ENCODE results near the gene INVS. TPM values are rescaled to one million over a fixed set of nuclear protein-coding genes. Genes with fewer than 3 reads are reported as not detected.

INVS gene
- total RNA-seq, 1 donor from 2014 or later = 22.3 TPM

DNA sequence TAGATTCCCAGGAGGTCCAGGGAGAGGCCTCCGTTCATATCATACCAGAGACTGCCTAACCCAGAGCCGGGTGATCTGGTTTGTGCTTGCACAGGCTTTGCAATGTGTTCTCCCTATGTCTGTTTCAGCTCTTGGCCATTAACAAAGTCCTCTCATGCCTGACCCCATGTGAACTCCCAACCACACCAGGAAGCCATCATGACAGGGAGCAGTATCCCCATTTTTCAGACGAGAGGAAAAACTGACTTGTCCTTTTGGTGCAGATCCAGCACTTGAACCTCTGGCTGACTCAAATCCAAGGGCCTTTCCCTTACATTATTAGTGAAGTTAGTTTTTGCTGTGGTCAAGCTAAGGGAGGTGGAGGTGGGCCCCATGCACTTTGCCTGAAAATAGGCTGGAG lies 195.3 kb downstream of the INVS start:
- ATAC-seq (no peak), DNase-seq (no peak)
- H3K36me3 ChIP-seq = peaks cover 90% of the 10 kb centered on the region
- no peaks in the 10 kb centered on the region for H3K4me1 ChIP-seq
- TF ChIP-seq, protein P1, sequence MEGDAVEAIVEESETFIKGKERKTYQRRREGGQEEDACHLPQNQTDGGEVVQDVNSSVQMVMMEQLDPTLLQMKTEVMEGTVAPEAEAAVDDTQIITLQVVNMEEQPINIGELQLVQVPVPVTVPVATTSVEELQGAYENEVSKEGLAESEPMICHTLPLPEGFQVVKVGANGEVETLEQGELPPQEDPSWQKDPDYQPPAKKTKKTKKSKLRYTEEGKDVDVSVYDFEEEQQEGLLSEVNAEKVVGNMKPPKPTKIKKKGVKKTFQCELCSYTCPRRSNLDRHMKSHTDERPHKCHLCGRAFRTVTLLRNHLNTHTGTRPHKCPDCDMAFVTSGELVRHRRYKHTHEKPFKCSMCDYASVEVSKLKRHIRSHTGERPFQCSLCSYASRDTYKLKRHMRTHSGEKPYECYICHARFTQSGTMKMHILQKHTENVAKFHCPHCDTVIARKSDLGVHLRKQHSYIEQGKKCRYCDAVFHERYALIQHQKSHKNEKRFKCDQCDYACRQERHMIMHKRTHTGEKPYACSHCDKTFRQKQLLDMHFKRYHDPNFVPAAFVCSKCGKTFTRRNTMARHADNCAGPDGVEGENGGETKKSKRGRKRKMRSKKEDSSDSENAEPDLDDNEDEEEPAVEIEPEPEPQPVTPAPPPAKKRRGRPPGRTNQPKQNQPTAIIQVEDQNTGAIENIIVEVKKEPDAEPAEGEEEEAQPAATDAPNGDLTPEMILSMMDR (IDR thresholded peaks at IDR 0.05) = no peak
- no peak overlapping the region for H3K27ac ChIP-seq
- no peaks in the 10 kb centered on the region for H3K9me3 ChIP-seq
- H3K4me3 ChIP-seq = no peak overlapping the region
- intact Hi-C loops (cut with DNase I) = no loop called here
- H3K27me3 ChIP-seq (ENCODE audit: low read depth) = no peaks in the 10 kb centered on the region

DNA sequence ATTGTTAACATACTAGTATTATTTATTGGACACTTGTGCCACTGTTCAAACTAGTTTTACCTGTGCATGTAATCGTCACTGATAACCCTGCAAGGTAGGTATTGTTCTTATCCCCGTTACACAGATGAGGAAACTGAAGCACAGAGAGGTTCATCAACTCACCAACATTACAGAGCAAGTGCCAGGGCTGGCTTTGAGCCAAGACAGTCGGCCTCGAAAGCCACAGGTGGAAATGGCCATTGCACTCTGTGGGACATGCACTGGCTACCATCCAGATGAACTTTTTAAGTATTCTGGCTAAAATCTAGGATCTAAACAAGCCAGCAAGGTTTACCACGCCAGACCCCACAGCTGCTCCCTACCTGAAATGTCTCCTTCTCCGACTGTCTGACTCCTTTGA lies 195.8 kb downstream of the INVS start:
- H3K4me1 ChIP-seq = no peaks in the 10 kb centered on the region
- ATAC-seq (no peak), DNase-seq (no peak)
- no peak overlapping the region for H3K27ac ChIP-seq
- H3K4me3 ChIP-seq = no peak overlapping the region
- intact Hi-C loops (cut with DNase I) = no loop called here
- H3K9me3 ChIP-seq = no peaks in the 10 kb centered on the region
- H3K27me3 ChIP-seq (ENCODE audit: low read depth) = no peaks in the 10 kb centered on the region
- TF ChIP-seq, protein P1 (IDR thresholded peaks at IDR 0.05) = no peak
- peaks cover 90% of the 10 kb centered on the region for H3K36me3 ChIP-seq

DNA sequence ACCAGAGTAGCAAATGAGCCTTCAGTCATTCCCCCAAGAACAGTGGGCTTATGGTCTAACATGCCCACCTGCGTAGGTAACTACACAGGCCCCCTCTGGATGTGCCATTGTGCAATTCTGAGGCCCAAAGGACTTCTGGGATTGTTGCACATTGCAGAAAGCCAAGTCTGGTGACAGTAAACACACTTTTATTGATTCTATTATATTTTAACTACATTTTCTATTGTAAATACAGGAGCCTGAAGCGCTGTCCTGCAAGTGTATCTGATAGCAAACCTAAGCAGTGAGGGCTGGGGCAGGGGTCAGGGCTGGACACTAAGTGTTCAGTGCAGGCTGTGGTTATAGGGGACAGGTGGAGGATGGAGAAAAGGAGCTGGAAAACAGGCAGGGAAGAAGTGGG lies 196.2 kb downstream of the INVS start:
- DNase-seq (no peak), ATAC-seq (no peak)
- H3K4me3 ChIP-seq = no peak overlapping the region
- H3K4me1 ChIP-seq = no peaks in the 10 kb centered on the region
- H3K36me3 ChIP-seq = peaks cover 94% of the 10 kb centered on the region
- H3K27me3 ChIP-seq (ENCODE audit: low read depth) = no peaks in the 10 kb centered on the region
- no peak overlapping the region for H3K27ac ChIP-seq
- TF ChIP-seq, protein P1 (IDR thresholded peaks at IDR 0.05) = no peak
- intact Hi-C loops (cut with DNase I) = no loop called here
- no peaks in the 10 kb centered on the region for H3K9me3 ChIP-seq

DNA sequence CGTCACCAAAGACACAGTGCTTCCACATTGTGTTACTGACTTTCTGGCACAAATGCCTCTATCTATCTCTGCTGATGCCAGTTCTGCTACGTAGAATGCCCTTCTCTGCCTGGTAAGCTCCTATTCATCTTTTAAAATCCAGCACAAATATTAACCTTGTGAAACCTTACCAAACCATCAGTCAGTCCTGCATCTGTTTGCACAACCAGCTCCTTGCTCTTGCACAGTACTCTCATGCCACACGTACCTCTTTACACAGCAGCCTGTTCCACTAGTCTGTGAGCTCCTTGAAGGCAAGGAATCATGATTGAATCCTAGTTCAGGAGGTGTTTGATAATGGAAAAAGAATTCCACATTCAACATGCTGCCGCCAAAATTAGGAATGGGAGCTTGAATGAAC lies 197.4 kb downstream of the INVS start:
- no peaks in the 10 kb centered on the region for H3K9me3 ChIP-seq
- no peaks in the 10 kb centered on the region for H3K27me3 ChIP-seq (ENCODE audit: low read depth)
- ATAC-seq = no peak
- H3K27ac ChIP-seq = no peak overlapping the region
- H3K4me3 ChIP-seq = no peak overlapping the region
- peaks cover 93% of the 10 kb centered on the region for H3K36me3 ChIP-seq
- no peaks in the 10 kb centered on the region for H3K4me1 ChIP-seq
- intact Hi-C loops (cut with DNase I) = no loop called here
- no peak for DNase-seq
- TF ChIP-seq, protein P1 (IDR thresholded peaks at IDR 0.05) = no peak

DNA sequence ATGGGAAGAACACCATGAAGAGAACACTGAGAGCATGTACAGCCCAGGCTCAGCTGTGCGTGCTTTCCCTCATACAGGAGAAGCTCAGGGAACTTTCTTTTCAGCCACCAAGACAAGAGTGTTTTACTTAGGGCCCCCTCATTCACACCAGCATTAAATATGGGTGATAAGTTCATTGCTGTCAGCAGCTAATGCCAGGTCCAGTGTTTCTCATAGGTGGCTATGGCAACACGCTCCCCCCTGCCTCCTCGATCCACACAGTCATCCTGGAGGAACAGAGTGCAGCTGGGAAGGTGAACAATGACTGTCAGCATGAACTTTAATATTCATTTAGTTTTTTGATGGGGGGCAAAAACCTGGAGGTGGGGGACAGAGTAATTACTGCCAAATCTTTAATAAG lies 199.3 kb downstream of the INVS start:
- DNase-seq (no peak), ATAC-seq (no peak)
- Histone ChIP-seq H3K4me1 (no peaks in the 10 kb centered on the region), H3K27me3 (ENCODE audit: low read depth) (no peaks in the 10 kb centered on the region), H3K9me3 (no peaks in the 10 kb centered on the region), H3K36me3 (peaks cover 93% of the 10 kb centered on the region), H3K4me3 (no peak overlapping the region), H3K27ac (no peak overlapping the region)
- intact Hi-C loops (cut with DNase I) = no loop called here
- TF ChIP-seq, protein P1 (IDR thresholded peaks at IDR 0.05) = no peak

DNA sequence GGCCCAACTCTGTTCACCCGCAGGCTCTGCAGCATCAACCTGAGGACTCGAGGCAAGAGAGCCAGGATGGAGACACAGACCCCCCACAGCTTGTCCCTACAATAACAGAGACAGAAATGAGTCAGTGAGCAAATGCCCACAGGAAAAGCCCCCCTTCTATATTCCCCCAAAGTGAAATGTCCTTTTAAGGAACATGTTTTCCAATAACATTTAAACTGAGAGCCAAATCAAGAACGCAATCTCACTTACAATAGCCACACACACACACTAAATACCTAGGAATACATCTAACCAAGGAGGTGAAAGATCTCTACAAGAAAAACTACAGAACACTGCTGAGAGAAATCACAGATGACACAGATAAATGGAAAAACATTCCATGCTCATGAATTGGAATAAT lies 204.7 kb downstream of the INVS start:
- DNase-seq = no peak
- Histone ChIP-seq H3K9me3 (no peaks in the 10 kb centered on the region), H3K4me3 (no peak overlapping the region), H3K36me3 (peaks cover 61% of the 10 kb centered on the region), H3K27ac (no peak overlapping the region), H3K27me3 (ENCODE audit: low read depth) (no peaks in the 10 kb centered on the region), H3K4me1 (no peaks in the 10 kb centered on the region)
- ATAC-seq = no peak
- intact Hi-C loops (cut with DNase I) = no loop called here
- TF ChIP-seq, protein P1 (IDR thresholded peaks at IDR 0.05) = no peak

Data from lower lobe of right lung (tissue), 2 donors.